OCI-LY1 (cell line): ENCODE results near the gene ARFIP1.

Source experiments
- H2AFZ ChIP-seq: fragments of 200-600 bp; sonication (generic), shearing (Covaris generic); 2 replicates; pipeline ENCODE4 v1.6.0; 2014; ENCODE audit warnings: antibody characterized with exemption, mild to moderate bottlenecking, low read length
- H3F3A ChIP-seq: fragments of 200-600 bp; sonication (generic), shearing (Covaris generic); 2 replicates; pipeline ENCODE4 v1.6.0; 2014; ENCODE audit warnings: mild to moderate bottlenecking, antibody characterized with exemption, low read length, moderate library complexity; ENCODE audit not compliant: insufficient read depth
- H3K27ac ChIP-seq: fragments of 200-600 bp; sonication (generic); 2 replicates; pipeline ENCODE4 v1.5.1; 2014; ENCODE audit warnings: low read length, mixed run types, mild to moderate bottlenecking, low read depth; ENCODE audit not compliant: poor library complexity, severe bottlenecking
- H3K27me3 ChIP-seq: fragments of 200-600 bp; sonication (generic); 2 replicates; pipeline ENCODE4 v1.6.0; 2014; ENCODE audit warnings: antibody characterized with exemption, mild to moderate bottlenecking, low read length, moderate library complexity; ENCODE audit not compliant: insufficient read depth
- H3K36me3 ChIP-seq: fragments of 200-600 bp; sonication (generic); 2 replicates; pipeline ENCODE4 v1.6.1; 2014; ENCODE audit warnings: mild to moderate bottlenecking, antibody characterized with exemption, low read length, moderate library complexity, mixed read lengths; ENCODE audit not compliant: insufficient read depth
- H3K4me1 ChIP-seq: fragments of 200-600 bp; sonication (generic); 2 replicates; pipeline ENCODE4 v1.5.1; 2014; ENCODE audit warnings: mild to moderate bottlenecking, low read length, moderate library complexity; ENCODE audit not compliant: insufficient read depth, severe bottlenecking
- H3K4me2 ChIP-seq: fragments of 200-600 bp; sonication (generic), shearing (Covaris generic); 2 replicates; pipeline ENCODE4 v1.6.1; 2014; ENCODE audit warnings: low read length
- H3K4me3 ChIP-seq: fragments of 200-600 bp; sonication (generic); 2 replicates; pipeline ENCODE4 v1.5.1; 2014; ENCODE audit warnings: low read length, low read depth, mild to moderate bottlenecking, mixed read lengths; ENCODE audit not compliant: poor library complexity, severe bottlenecking
- H3K79me2 ChIP-seq: fragments of 200-600 bp; shearing (Covaris generic); 2 replicates; pipeline ENCODE4 v1.6.1; 2016; ENCODE audit warnings: mixed run types, low read length, mixed read lengths; ENCODE audit not compliant: insufficient read depth
- H3K9ac ChIP-seq: fragments of 200-600 bp; sonication (generic), shearing (Covaris generic); 2 replicates; pipeline ENCODE4 v1.6.1; 2014; ENCODE audit warnings: mild to moderate bottlenecking, low read length, mixed read lengths
- H3K9me2 ChIP-seq: fragments of 200-600 bp; sonication (generic), shearing (Covaris generic); 2 replicates; pipeline ENCODE4 v1.6.1; 2014; ENCODE audit warnings: low read depth, mild to moderate bottlenecking, low read length, mixed read lengths
- H3K9me3 ChIP-seq: fragments of 200-600 bp; shearing (Covaris generic); 2 replicates; pipeline ENCODE4 v1.6.1; 2014; ENCODE audit warnings: low read length, mixed read lengths
- H4K20me1 ChIP-seq: fragments of 200-600 bp; sonication (generic), shearing (Covaris generic); 2 replicates; pipeline ENCODE4 v1.6.0; 2016; ENCODE audit warnings: mild to moderate bottlenecking, low read length; ENCODE audit not compliant: insufficient read depth
- EZH2 ChIP-seq: fragments of 200-600 bp; sonication (generic), shearing (Covaris generic); IDR thresholded peaks from 2 replicates; pipeline ENCODE4 v1.8.0; 2017; ENCODE audit warnings: borderline replicate concordance, mixed run types, mild to moderate bottlenecking, antibody characterized with exemption, low read length, moderate library complexity, mixed read lengths
- TF ChIP-seq, protein P1 (sequence below): fragments of 200-600 bp; sonication (generic), shearing (Covaris generic); IDR thresholded peaks from 2 replicates; pipeline ENCODE4 v1.5.1; 2017; ENCODE audit warnings: mild to moderate bottlenecking, antibody characterized with exemption, low read length, moderate library complexity, mixed read lengths

ARFIP1 gene

DNA sequence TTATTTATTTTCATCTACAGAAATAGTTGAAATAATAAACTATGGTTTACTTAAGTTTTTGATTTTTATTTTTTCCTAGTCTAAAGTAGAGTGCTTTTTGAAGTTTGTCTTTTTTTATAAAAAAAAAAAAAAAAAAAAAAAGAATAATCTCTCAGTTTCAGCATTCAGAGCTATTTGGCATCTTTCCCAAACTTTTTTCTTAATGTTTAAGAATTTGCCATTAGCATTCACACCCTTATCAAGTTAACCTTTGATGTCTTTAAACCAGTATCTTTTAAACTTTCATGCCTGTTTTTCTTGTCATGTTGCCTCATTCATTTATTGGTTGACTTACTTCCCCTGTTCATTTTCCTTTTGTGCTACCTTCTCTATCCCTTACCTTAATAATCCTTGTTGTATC is 95.5 kb downstream of the ARFIP1 start:
- Histone ChIP-seq H2AFZ (no peak overlapping the region), H3K4me2 (no peak overlapping the region), H3K9ac (no peak overlapping the region), H3K27me3 (no peaks in the 10 kb centered on the region), H4K20me1 (no peaks in the 10 kb centered on the region), H3K36me3 (peaks cover 41% of the 10 kb centered on the region), H3K4me1 (no peaks in the 10 kb centered on the region), H3K9me2 (no peaks in the 10 kb centered on the region), H3K9me3 (peaks cover 3% of the 10 kb centered on the region; the same call in 1 of the 2 replicates), H3K79me2 (no peaks in the 10 kb centered on the region), H3F3A (no peaks in the 10 kb centered on the region), H3K27ac (no peak overlapping the region), H3K4me3 (no peak overlapping the region)
- TF ChIP-seq, protein P1, sequence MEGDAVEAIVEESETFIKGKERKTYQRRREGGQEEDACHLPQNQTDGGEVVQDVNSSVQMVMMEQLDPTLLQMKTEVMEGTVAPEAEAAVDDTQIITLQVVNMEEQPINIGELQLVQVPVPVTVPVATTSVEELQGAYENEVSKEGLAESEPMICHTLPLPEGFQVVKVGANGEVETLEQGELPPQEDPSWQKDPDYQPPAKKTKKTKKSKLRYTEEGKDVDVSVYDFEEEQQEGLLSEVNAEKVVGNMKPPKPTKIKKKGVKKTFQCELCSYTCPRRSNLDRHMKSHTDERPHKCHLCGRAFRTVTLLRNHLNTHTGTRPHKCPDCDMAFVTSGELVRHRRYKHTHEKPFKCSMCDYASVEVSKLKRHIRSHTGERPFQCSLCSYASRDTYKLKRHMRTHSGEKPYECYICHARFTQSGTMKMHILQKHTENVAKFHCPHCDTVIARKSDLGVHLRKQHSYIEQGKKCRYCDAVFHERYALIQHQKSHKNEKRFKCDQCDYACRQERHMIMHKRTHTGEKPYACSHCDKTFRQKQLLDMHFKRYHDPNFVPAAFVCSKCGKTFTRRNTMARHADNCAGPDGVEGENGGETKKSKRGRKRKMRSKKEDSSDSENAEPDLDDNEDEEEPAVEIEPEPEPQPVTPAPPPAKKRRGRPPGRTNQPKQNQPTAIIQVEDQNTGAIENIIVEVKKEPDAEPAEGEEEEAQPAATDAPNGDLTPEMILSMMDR: no peak
- no peak for TF ChIP-seq EZH2

DNA sequence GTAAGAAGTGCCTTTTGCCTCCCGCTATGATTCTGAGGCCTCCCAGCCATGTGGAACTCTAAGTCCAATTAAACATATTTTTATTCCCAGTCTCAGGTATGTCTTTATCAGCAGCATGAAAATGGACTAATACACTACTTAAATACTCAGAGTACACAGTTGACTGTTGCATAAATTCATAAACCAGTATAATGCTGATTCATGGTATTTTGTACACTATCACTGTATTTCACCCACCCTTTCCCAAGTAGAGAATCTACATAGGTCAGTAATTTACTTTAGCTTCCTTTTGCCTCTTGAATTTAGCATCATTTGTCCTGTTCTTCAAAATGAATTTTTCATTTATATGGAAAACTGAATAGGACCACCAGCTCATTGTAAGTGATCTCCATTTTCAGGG is 98.1 kb downstream of the ARFIP1 start:
- Histone ChIP-seq H3K4me2 (no peak overlapping the region), H3K79me2 (no peaks in the 10 kb centered on the region), H3K9ac (no peak overlapping the region), H3K27ac (no peak overlapping the region), H3F3A (no peaks in the 10 kb centered on the region), H4K20me1 (no peaks in the 10 kb centered on the region), H3K27me3 (no peaks in the 10 kb centered on the region), H2AFZ (no peak overlapping the region), H3K4me1 (no peaks in the 10 kb centered on the region), H3K9me3 (peaks cover 3% of the 10 kb centered on the region; the same call in 1 of the 2 replicates), H3K4me3 (no peak overlapping the region), H3K9me2 (no peaks in the 10 kb centered on the region), H3K36me3 (peaks cover 41% of the 10 kb centered on the region)
- no peak for TF ChIP-seq EZH2
- TF ChIP-seq, protein P1: no peak

DNA sequence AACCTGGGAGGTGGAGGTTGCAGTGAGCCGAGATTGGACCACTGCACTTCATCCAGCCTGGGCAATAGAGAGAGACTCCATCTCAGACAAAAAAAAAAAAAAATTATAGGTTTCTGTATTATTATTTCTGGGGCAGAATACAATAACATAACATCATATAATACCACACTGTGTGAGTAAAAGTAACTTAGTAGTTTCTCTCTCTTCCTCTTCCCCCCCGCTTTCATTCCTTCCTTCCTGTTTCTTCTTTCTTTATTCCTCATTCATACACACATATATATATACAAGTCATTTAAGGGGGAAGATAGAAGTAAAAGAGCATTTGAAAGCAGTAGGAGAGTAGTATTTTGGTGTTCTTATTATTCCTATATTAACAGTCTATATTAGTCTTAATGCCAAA is 100.5 kb downstream of the ARFIP1 start:
- H4K20me1 ChIP-seq: no peaks in the 10 kb centered on the region
- no peak for TF ChIP-seq EZH2
- TF ChIP-seq, protein P1: no peak
- H3K9me2 ChIP-seq: no peaks in the 10 kb centered on the region
- H3K27ac ChIP-seq: no peak overlapping the region
- peaks cover 5% of the 10 kb centered on the region for H3K4me1 ChIP-seq
- H3K79me2 ChIP-seq: no peaks in the 10 kb centered on the region
- H3K4me3 ChIP-seq: no peak overlapping the region
- H3K27me3 ChIP-seq: no peaks in the 10 kb centered on the region
- H3K9me3 ChIP-seq: peaks cover 3% of the 10 kb centered on the region; the same call in 1 of the 2 replicates
- H3K36me3 ChIP-seq: peaks cover 34% of the 10 kb centered on the region
- no peak overlapping the region for H3K4me2 ChIP-seq
- no peak overlapping the region for H3K9ac ChIP-seq
- no peaks in the 10 kb centered on the region for H3F3A ChIP-seq
- no peak overlapping the region for H2AFZ ChIP-seq
